Activated CD4-positive, alpha-beta memory T cell treated with anti-CD3 and anti-CD28 coated beads for 36 hours (primary cell): Measurements from ENCODE around the gene FBXL16. TPM values are rescaled to one million over a fixed set of nuclear protein-coding genes. Genes with fewer than 3 reads are reported as not detected.
A peak's percentile ranks its signal among the peaks of the same experiment; 100 is the strongest.

Experiments used
- CTCF ChIA-PET: fragments of 350-600 bp; sonication (Branson Sonifier 250); formaldehyde crosslinking; loops from one replicate; lab custom pipeline; 2021; ENCODE audit warnings: antibody characterized with exemption, inconsistent platforms; lab: Charles Lee
- POLR2A ChIA-PET: fragments of 350-600 bp; sonication (Branson Sonifier 250); formaldehyde crosslinking; loops from one replicate; lab custom pipeline; 2021; ENCODE audit warnings: antibody characterized with exemption; lab: Charles Lee
- DNase-seq: peaks from one replicate; pipeline ENCODE4 v3.0.0-alpha.2; 2020
- H3K27ac Mint-ChIP-seq: one replicate; pipeline ENCODE4 v1.8.0; 2021; ENCODE audit warnings: mixed read lengths
- H3K27me3 Mint-ChIP-seq: one replicate; pipeline ENCODE4 v1.8.0; 2021; ENCODE audit warnings: mixed read lengths
- H3K36me3 Mint-ChIP-seq: one replicate; pipeline ENCODE4 v1.8.0; 2021; ENCODE audit warnings: mixed read lengths
- H3K4me1 Mint-ChIP-seq: one replicate; pipeline ENCODE4 v1.8.0; 2021; ENCODE audit warnings: low read depth, mixed read lengths
- H3K4me3 Mint-ChIP-seq: one replicate; pipeline ENCODE4 v1.8.0; 2021; ENCODE audit warnings: mild to moderate bottlenecking, mixed read lengths
- H3K9me3 Mint-ChIP-seq: one replicate; pipeline ENCODE4 v1.8.0; 2021; ENCODE audit warnings: mixed read lengths
- intact Hi-C: fragments of 100-400 bp; cut with micrococcal nuclease; formaldehyde crosslinking; loops from one replicate; pipeline ENCODE4 v1.15.1; 2023
- total RNA-seq, 2 experiments: library from RNA; stranded (reverse); gene quantifications; one replicate each; pipeline ENCODE4 v1.2.3, GENCODE V29; 2021

Gene FBXL16
- total RNA-seq, 2 experiments from 2014 or later = 7.7 to 14.1 TPM

DNA sequence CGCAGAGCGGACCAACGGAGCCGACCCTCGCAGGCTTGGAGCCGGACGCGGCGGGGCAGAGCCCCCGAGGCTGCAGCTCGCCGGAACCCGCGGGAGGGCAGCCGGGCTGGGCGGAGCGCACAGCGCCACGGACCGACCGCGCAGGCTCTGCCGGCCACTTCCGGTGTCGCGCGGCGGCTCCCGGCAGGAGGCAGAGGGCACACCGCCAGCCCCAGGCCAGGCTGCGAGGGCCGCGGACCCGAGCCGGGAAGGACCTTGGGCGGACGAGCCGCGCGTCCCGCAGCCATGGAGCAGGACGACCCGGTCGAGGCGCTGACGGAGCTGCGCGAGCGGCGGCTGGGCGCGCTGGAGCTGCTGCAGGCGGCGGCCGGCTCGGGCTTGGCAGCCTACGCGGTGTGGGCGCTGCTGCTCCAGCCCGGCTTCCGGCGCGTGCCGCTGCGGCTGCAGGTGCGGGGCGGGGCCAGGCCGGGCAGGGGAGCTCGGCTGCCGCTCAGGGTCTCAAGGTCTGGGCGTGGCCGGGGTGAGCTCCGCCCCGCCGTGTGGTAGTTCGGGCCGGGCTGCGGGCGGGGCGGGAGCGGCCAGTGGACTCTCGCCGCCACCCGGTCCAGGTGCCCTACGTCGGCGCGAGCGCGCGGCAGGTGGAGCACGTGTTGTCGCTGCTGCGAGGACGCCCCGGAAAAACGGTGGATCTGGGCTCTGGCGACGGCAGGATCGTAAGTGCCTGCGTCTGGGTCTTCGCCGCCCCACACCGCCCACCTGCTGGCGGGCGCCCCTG lies 15.6 kb upstream of the FBXL16 start, which contains the start of gene ANTKMT:
ANTKMT (plus strand) TSS at position 157 of the 775 bp plus-strand sequence; CDS start at position 286, 129 bp downstream.
- CTCF ChIA-PET = interaction anchor here (0.6 to 3.0 kb wide), 10 partner anchors 9 to 985 kb away, joined by 3 to 33 read pairs (median 12); partner anchors contain the start of genes CHTF18, CIAO3, MAPK8IP3 and RHOT2
- Mint-ChIP-seq H3K27ac (peak within 1 kb of the TSS; percentile 55), H3K4me3 (peak within 1 kb of the TSS; percentile 72), H3K27me3 (peaks cover 4% of the 10 kb centered on the region), H3K36me3 (no peaks in the 10 kb centered on the region), H3K9me3 (no peaks in the 10 kb centered on the region), H3K4me1 (peaks cover 17% of the 10 kb centered on the region)
- POLR2A ChIA-PET = interaction anchor here (0.8 to 2.6 kb wide), 7 partner anchors 9 to 67 kb away, joined by 3 to 14 read pairs (median 3); partner anchors contain the start of genes CHTF18, CIAO3 and RPUSD1
- DNase-seq = peak; percentile 84
- intact Hi-C loops = loop anchor here (2.0 kb wide), 1 partner anchor 16 kb away; no protein-coding TSS in a partner anchor

DNA sequence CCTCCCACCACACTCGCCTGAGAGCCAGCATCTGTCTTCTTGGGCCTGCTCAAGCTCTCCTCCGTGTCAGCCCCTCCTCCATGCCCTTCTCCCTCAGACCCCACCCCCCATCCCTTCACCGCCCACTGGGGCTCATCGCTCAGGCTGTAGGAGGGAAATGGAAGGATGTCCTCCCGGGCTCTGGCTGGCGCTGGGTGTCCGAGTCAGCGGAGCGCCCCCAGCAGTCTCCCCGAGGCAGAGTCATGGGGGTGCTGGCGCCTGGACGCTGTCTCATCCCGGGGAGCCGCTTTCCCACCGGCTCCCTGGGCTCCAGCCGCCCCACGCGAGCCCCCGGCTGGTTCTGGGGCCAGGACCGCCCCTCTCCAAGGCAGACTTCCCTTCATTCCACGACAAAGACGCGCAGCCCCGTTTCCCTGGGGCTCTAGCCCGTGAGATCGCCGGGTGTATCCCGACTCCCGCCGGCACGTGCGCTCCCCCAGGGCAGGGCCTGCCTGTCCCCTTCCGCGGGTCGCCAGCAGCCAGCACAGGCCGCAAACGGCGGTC lies 14.9 kb upstream of the FBXL16 start:
- H3K36me3 Mint-ChIP-seq = no peaks in the 10 kb centered on the region
- intact Hi-C loops = loop anchor here (2.0 kb wide), 1 partner anchor 16 kb away; no protein-coding TSS in a partner anchor
- H3K27me3 Mint-ChIP-seq = peaks cover 5% of the 10 kb centered on the region
- DNase-seq = peak; percentile 76
- peaks cover 18% of the 10 kb centered on the region for H3K4me1 Mint-ChIP-seq
- peak overlapping the region; percentile 55 for H3K27ac Mint-ChIP-seq
- peak overlapping the region; percentile 72 for H3K4me3 Mint-ChIP-seq
- POLR2A ChIA-PET = interaction anchor here (0.8 to 2.6 kb wide), 7 partner anchors 15 to 68 kb away, joined by 3 to 14 read pairs (median 4); partner anchors contain the start of genes CHTF18, CIAO3 and RPUSD1
- CTCF ChIA-PET = interaction anchor here (0.8 to 3.0 kb wide), 9 partner anchors 8 to 67 kb away, joined by 3 to 33 read pairs (median 15); partner anchors contain the start of genes CHTF18, CIAO3, RHOT2 and RPUSD1
- H3K9me3 Mint-ChIP-seq = no peaks in the 10 kb centered on the region

DNA sequence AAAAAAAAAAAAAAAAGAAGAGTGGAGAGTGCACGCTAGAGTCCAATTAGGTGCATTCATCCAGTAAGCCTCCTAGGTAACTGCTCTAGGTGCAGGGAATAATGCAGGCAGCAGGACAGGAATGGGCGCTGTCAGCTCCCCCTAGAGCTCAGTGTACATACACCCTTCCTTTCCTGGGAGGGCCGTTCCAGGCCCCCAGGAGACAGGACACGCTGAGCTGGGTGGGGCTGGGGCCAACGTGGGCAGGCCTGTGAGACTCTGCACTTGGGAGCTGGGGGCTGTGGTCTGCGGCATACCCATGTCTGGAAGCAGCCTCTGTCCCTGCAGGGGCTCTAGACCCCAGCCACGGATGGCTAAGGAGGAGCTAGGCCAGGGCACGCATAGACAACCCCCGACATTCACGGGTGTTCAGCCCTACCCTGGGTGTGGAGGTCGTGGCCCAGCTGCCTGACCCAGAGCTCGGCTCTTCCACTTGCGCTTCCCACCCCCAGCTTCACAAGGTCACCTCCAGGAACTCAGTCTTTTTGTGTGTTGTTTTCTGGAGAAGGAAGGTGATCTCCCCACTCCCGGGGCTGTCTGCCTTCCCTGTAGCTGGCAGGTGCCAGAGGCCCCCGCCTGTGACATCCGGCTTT lies 14.3 kb upstream of the FBXL16 start:
- H3K9me3 Mint-ChIP-seq = no peaks in the 10 kb centered on the region
- H3K4me3 Mint-ChIP-seq = peak overlapping the region; percentile 72
- DNase-seq = no peak
- peaks cover 18% of the 10 kb centered on the region for H3K4me1 Mint-ChIP-seq
- H3K36me3 Mint-ChIP-seq = no peaks in the 10 kb centered on the region
- H3K27me3 Mint-ChIP-seq = peaks cover 5% of the 10 kb centered on the region
- H3K27ac Mint-ChIP-seq = peak overlapping the region; percentile 55
- ChIA-PET POLR2A (interaction anchor here (1.0 to 2.6 kb wide), 4 partner anchors 16 to 68 kb away, joined by 3 to 14 read pairs (median 6); partner anchors contain the start of genes CHTF18, CIAO3 and RPUSD1), CTCF (interaction anchor here (0.6 to 3.0 kb wide), 11 partner anchors 8 to 68 kb away, joined by 3 to 33 read pairs (median 8); partner anchors contain the start of genes CHTF18, CIAO3, RHOT2 and RPUSD1)
- intact Hi-C loops = loop anchor here (2.0 kb wide), 1 partner anchor 17 kb away; no protein-coding TSS in a partner anchor

DNA sequence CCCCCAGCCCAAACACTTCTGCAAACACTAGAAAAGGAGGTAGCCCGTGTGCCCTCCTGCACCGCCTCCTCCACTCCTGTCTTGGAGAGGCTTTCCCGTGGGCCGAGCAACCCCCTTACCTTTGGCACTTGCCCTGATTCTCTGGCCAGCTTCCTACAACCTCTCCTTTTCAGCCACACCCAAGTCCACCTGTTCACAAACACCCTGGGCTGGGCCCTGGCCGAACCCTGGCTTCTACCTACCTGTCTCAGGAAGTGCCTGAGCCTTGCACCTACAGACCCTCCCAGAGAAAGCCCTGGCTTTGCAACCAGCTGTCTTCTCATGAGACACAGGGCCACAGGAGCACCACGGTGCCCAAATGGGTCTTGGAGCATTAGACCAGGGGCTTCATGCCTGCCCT lies 13.3 kb upstream of the FBXL16 start:
- ChIA-PET POLR2A (no interaction called here), CTCF (interaction anchor here (1.2 to 2.9 kb wide), 4 partner anchors 11 to 66 kb away, joined by 4 to 33 read pairs (median 6); partner anchors contain the start of gene RHOT2)
- H3K4me1 Mint-ChIP-seq = peaks cover 18% of the 10 kb centered on the region
- H3K4me3 Mint-ChIP-seq = peak overlapping the region; percentile 39
- peaks cover 5% of the 10 kb centered on the region for H3K27me3 Mint-ChIP-seq
- no peaks in the 10 kb centered on the region for H3K9me3 Mint-ChIP-seq
- intact Hi-C loops = no loop called here
- no peak for DNase-seq
- peak overlapping the region; percentile 65 for H3K27ac Mint-ChIP-seq
- H3K36me3 Mint-ChIP-seq = no peaks in the 10 kb centered on the region

DNA sequence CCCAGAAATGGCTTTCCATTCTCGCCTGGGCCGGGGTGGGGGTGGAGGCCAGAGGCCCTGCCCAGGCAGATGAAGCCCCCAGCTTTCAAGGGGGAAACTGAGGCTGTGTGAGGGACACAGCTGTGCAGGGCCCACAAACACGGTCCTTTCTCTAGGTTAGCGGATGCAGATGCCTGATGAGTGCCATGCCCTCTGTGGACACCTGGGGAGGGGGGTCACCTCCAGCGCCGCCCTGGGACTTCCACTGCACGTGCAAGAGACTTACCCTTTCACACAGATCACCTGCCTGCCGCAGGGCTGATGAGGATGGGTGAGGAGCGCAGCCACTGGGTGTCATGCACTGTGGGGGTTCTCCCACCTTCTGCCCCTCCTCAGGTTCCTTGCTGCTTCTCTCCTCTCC lies 12.8 kb upstream of the FBXL16 start:
- Mint-ChIP-seq H3K9me3 (no peaks in the 10 kb centered on the region), H3K4me1 (peaks cover 18% of the 10 kb centered on the region), H3K27ac (no peak overlapping the region), H3K4me3 (no peak overlapping the region), H3K27me3 (peaks cover 5% of the 10 kb centered on the region), H3K36me3 (no peaks in the 10 kb centered on the region)
- no peak for DNase-seq
- intact Hi-C loops = no loop called here
- CTCF ChIA-PET = interaction anchor here (1.2 kb wide), 1 partner anchor 11 kb away, joined by 4 read pairs; no protein-coding TSS in a partner anchor
- POLR2A ChIA-PET = no interaction called here

DNA sequence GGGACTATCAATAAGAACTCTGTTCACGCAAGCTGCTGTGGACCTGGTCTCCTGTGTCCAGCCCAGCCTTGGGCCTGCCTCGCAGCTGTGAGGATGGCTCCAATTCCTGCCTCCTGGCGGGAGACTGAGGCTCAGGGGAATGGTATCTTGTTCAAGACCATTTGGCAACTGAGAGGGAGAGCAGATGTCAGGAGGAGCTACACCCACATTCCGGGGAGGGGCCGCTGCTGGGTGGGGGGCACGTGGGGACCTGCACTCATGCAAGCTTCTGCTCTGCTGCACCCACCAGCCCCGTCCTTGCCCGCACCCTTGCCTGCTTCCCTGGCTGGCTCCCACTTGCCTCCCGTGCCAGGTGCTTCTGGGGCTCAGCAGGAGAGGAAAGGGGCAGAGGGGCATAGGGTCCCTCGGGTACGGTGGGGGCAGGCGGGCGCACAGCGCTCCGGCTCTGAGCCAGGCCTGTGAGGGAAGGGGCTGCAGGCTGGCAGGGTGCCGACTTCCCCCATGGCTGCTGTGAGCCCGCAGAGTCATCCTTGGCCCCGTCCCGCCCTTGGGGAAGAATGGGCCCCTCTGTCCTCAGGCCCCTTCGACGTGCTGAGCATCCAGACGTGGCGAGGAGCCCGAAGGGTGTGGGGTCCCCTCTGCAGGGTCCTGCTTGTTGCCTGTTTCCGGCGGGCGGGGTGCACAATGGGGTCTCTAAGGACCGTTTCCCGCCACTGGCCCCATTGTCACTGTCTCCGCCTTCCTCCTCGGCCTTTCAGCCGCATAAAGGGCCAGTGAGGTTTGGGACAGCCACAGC lies 12.0 kb upstream of the FBXL16 start:
- ChIA-PET CTCF (interaction anchor here (0.6 kb wide), 1 partner anchor 18 kb away, joined by 4 read pairs; no protein-coding TSS in a partner anchor), POLR2A (no interaction called here)
- no peak overlapping the region for H3K27ac Mint-ChIP-seq
- H3K9me3 Mint-ChIP-seq = no peaks in the 10 kb centered on the region
- peaks cover 19% of the 10 kb centered on the region for H3K4me1 Mint-ChIP-seq
- H3K36me3 Mint-ChIP-seq = no peaks in the 10 kb centered on the region
- intact Hi-C loops = no loop called here
- no peak for DNase-seq
- no peak overlapping the region for H3K4me3 Mint-ChIP-seq
- peaks cover 7% of the 10 kb centered on the region for H3K27me3 Mint-ChIP-seq

DNA sequence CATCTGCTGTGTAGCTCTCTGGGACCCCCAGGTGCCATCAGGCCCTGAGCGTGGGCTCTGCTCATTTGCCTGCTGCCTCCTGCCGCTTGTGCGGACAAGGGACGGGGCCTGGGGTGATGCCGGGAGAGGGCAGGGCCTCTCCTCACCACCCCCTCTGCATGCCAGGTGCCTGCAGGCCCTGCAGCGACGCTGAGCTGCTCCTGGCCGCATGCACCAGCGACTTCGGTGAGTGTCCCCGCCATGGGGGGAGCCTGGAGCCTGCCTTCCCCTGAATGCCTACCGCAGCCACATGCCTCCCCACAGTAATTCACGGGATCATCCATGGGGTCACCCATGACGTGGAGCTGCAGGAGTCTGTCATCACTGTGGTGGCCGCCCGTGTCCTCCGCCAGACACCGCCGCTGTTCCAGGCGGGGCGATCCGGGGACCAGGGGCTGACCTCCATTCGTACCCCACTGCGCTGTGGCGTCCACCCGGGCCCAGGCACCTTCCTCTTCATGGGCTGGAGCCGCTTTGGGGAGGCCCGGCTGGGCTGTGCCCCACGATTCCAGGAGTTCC lies 11.2 kb upstream of the FBXL16 start:
- Mint-ChIP-seq H3K9me3 (no peaks in the 10 kb centered on the region), H3K27me3 (peaks cover 7% of the 10 kb centered on the region), H3K4me1 (peaks cover 19% of the 10 kb centered on the region), H3K27ac (no peak overlapping the region), H3K4me3 (peak overlapping the region; percentile 37), H3K36me3 (no peaks in the 10 kb centered on the region)
- CTCF ChIA-PET = interaction anchor here (0.9 to 5.2 kb wide), 6 partner anchors 11 to 70 kb away, joined by 3 to 120 read pairs (median 6); partner anchors contain the start of genes CHTF18, CIAO3, HAGHL and RPUSD1
- POLR2A ChIA-PET = interaction anchor here (1.4 to 1.5 kb wide), 2 partner anchors 9 to 13 kb away, joined by 3 to 9 read pairs; partner anchors contain the start of genes CCDC78 and HAGHL
- intact Hi-C loops = loop anchor here (1.0 kb wide), 1 partner anchor 23 kb away; the partner anchor contains the start of gene CIAO3
- DNase-seq = no peak

DNA sequence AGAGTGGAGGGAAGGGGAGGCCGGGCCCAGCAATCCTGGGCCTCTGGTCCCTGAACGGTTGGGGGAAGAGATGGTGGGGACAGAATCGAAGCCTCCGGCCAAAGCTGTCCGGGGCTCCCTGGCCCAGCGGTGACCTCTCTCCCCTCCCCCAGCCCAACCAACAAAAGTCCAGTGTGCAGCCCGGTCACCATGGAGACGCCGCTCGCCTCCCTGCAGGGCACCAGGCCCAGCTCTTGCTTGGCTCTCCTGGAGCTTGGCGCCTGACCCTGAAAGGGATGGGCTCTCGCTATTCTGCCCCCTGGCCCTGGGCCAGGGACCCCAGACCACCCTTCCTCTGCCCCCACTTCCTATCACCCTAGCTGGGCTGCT lies 10.6 kb upstream of the FBXL16 start:
- H3K4me3 Mint-ChIP-seq = peak overlapping the region; percentile 37
- H3K36me3 Mint-ChIP-seq = no peaks in the 10 kb centered on the region
- no peak for DNase-seq
- POLR2A ChIA-PET = interaction anchor here (1.2 to 1.5 kb wide), 4 partner anchors 10 to 21 kb away, joined by 3 to 9 read pairs (median 6); partner anchors contain the start of genes CCDC78 and HAGHL
- peaks cover 19% of the 10 kb centered on the region for H3K4me1 Mint-ChIP-seq
- H3K27ac Mint-ChIP-seq = no peak overlapping the region
- intact Hi-C loops = loop anchor here (1.0 kb wide), 1 partner anchor 24 kb away; the partner anchor contains the start of gene CIAO3
- H3K27me3 Mint-ChIP-seq = peaks cover 9% of the 10 kb centered on the region
- no peaks in the 10 kb centered on the region for H3K9me3 Mint-ChIP-seq
- CTCF ChIA-PET = interaction anchor here (0.8 to 5.2 kb wide), 9 partner anchors 9 to 70 kb away, joined by 3 to 120 read pairs (median 9); partner anchors contain the start of genes CHTF18, CIAO3, HAGHL and RPUSD1

DNA sequence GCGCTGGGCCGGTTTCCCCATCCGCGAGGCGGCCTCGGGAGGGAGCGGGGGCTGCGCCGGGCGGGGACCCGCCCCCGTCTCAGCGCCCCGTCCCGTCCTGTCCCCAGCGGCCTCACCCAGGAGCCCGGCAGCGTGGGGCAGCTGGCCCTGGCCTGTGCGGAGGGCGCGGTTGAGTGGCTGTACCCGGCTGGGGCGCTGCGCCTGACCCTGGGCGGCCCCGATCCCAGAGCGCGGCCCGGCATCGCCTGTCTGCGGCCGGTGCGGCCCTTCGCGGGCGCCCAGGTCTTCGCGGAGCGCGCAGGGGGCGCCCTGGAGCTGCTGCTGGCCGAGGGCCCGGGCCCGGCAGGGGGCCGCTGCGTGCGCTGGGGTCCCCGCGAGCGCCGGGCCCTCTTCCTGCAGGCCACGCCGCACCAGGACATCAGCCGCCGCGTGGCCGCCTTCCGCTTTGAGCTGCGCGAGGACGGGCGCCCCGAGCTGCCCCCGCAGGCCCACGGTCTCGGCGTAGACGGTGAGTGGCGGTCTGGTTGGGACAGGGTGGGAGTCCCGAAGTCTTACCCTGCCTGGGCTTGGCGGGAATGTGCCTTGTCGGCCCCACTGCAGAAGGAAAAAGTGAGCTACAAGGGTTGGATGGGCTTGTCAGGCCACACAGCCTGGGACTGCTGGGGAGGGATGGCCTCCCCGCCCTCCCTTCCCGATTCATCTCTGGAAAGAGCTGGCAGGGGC lies 10.0 kb upstream of the FBXL16 start:
- no peaks in the 10 kb centered on the region for H3K9me3 Mint-ChIP-seq
- peaks cover 19% of the 10 kb centered on the region for H3K4me1 Mint-ChIP-seq
- H3K27me3 Mint-ChIP-seq = peaks cover 10% of the 10 kb centered on the region
- peak overlapping the region; percentile 57 for H3K4me3 Mint-ChIP-seq
- H3K27ac Mint-ChIP-seq = no peak overlapping the region
- ChIA-PET CTCF (interaction anchor here (0.8 to 5.2 kb wide), 10 partner anchors 9 to 71 kb away, joined by 3 to 120 read pairs (median 6); partner anchors contain the start of genes CHTF18, CIAO3, HAGHL and RPUSD1), POLR2A (interaction anchor here (0.6 to 1.5 kb wide), 5 partner anchors 11 to 41 kb away, joined by 3 to 9 read pairs (median 6); partner anchors contain the start of genes CCDC78 and HAGHL)
- intact Hi-C loops = loop anchor here (1.0 kb wide), 1 partner anchor 25 kb away; the partner anchor contains the start of gene CIAO3
- no peak for DNase-seq
- no peaks in the 10 kb centered on the region for H3K36me3 Mint-ChIP-seq
